Muscle of back (tissue), 13 donors: ENCODE results near the gene TMEM260. TPM values are rescaled to one million over a fixed set of nuclear protein-coding genes. Genes with fewer than 3 reads are reported as not detected.

Experiments
- DNase-seq, 3 donors: peaks; one replicate each; pipeline versions ENCODE4 v3.0.0 to v3.0.0-alpha.2; 2013
- long read RNA-seq, 9 donors: transcript quantifications; one replicate each; lab custom pipeline, GENCODE V29; 2026
- polyA plus RNA-seq, 10 donors: library from polyadenylated mRNA; unstranded; fragments of 120-200 nt; gene quantifications; one replicate each; pipeline ENCODE4 v1.2.1, GENCODE V29; 2013; ENCODE audit not compliant: insufficient read length in 10 of 10

Gene TMEM260
- polyA plus RNA-seq = 10 to 100 TPM in 9 of 10 donors, 1 to 10 TPM in 1; 9.7 to 15.9 (median 12.2) TPM
- long read RNA-seq, donor 1, full-length matches to known transcripts = 3 of 3 reads
- long read RNA-seq, donor 1, partial matches to known transcripts = 0 of 3 reads
- long read RNA-seq, donor 1, other reads (novel, unspliced or antisense) = 0 of 3 reads
- long read RNA-seq, donor 2 = 0 reads
- long read RNA-seq, donor 3 = 0 reads
- long read RNA-seq, donor 4, full-length matches to known transcripts = 1 of 1 reads
- long read RNA-seq, donor 4, partial matches to known transcripts = 0 of 1 reads
- long read RNA-seq, donor 4, other reads (novel, unspliced or antisense) = 0 of 1 reads
- long read RNA-seq, donor 5, full-length matches to known transcripts = 2 of 2 reads
- long read RNA-seq, donor 5, partial matches to known transcripts = 0 of 2 reads
- long read RNA-seq, donor 5, other reads (novel, unspliced or antisense) = 0 of 2 reads
- long read RNA-seq, donor 6 = 0 reads
- long read RNA-seq, donor 7, full-length matches to known transcripts = 3 of 3 reads
- long read RNA-seq, donor 7, partial matches to known transcripts = 0 of 3 reads
- long read RNA-seq, donor 7, other reads (novel, unspliced or antisense) = 0 of 3 reads
- long read RNA-seq, donor 8 = 0 reads
- long read RNA-seq, donor 9 = 0 reads

DNA sequence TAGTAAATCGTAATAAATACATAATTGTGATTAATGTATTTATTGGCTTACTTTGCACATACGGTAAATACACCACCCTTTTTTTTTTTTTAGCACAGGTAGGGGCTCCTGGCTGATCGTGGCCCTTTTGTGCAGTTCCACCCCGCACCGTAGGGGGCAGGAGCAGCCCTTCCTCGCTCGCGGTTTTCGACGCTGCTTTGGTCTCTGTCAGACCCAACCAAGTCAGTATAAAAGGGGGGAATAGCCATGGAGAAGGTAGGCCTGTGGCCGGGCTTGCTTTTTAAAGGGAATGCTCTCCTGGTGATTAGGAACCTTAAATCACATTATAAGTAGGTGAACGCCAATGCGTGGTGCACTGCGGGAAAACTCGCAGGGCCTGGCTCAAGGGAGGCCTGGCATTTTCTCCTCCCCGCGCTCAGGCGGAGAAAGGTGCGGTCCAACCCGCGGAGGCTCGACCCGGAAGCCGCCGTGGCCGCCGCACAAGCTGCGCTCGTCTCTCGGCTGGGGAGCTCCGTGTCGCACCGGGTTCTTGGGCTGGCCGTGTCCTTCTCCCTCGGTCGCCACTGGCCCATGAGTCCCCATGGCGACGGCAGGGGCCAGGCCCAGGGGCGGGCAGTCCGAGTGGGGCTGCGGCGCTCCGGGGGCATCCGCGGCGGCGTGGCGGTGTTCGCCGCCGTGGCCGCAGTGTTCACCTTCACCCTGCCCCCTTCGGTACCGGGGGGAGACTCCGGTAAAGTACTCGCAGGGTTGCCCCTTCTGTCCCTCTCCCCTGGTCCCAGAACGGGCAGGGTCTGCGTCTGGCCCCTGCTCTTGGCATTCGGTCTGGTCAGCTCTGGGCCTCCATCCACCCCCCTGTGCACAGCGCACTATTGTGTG, at the start of gene TMEM260:
Gene TMEM260 (plus strand): TSS at position 454 of the 876 bp plus-strand sequence. CDS start 117 bp downstream, at position 571.
- peak; percentile 88 to 97 (median 92) for DNase-seq

DNA sequence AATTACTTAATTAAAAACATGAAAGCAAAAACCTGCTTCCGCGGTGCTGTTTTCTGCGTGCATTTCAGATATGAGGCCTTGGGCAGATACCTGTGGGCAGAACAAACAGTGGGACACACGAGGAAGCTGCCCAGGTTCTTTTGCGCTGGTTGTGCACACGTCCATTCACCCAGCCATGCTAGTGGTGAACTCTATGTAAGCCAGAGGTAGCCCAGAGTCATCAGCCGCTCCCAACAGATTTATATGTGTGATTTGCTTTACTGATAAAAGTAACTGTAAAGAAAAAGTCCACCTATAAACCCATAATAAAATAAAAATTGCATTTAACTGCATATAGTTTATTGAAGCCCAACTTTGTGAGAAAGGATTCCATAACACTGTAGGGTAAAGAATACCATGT, 47.1 kb upstream of the TMEM260 start:
- DNase-seq = no peak

DNA sequence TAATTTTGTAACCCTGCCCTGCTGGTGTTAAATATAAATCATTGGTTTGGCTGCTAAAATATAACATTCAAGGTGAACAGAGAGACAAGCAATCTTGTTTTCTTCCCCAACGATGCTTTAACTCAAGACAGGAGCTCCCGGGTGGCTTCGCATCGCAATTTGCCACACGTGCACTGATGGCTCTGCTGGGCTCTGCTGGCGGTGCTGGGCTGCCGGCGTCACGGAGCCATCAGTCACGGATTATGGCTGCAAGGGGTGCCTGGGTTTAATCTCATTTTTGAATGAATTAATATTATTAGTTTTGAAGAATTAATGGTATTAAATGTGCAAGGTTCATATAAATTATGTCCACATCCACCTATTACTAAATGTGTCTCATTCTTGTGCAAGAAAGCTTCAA, 44.9 kb upstream of the TMEM260 start:
- no peak for DNase-seq

DNA sequence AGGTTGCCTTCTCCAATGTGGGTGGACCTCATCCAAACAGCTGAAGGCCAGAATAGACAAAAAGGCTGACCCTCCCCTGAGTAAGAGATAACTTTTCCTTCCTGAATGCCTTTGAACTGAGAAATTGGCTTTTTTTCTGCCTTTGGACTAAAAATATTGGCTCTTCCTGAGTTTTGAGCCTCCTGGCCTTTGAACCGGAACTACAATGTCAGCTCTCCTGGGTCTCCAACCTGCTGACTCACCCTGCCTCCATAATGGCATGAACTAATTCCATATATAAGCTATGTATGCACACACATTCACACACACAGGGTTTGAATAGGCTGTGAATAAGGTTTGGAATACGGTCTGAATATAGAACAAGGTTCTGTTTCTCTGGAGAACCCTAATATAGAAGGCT, 39.7 kb upstream of the TMEM260 start:
- DNase-seq = no peak

DNA sequence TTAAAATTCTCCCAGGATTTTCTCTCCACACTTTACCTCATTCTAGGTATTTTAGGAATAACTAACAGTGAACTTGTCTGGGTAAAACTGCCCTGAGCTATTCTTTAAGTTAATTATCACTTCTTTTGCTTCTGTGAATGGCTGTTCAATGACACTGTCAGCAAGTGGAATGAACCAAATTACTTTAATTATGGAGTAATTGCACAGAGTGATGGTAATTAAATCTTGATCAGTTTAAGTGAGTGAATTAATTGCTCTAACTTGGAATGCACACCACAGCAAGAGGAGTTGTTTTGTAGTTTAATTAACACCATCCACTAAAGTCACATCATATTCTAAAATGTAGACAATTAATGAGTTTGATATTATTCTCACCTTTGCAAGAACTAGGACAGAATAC, 36.2 kb upstream of the TMEM260 start:
- DNase-seq = no peak

DNA sequence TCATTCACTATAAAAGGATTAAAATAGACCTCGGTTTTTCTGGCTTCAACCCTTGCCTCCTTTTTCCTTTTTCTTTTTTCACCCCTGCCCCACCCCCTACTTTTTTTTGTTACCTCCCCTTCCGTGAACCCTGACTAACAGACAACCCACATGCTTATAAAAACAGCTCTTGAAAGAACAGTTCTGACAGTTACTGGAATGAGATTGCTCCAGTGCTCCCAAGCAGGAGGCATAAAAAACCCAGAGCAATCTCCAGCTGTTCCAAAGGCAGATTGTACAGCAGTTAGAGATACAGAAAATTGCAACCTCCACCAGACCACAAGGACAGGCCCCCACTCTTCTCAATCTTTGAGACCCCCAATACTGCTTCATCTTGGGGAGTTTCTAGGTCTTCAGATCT, 29.9 kb upstream of the TMEM260 start:
- DNase-seq = no peak

DNA sequence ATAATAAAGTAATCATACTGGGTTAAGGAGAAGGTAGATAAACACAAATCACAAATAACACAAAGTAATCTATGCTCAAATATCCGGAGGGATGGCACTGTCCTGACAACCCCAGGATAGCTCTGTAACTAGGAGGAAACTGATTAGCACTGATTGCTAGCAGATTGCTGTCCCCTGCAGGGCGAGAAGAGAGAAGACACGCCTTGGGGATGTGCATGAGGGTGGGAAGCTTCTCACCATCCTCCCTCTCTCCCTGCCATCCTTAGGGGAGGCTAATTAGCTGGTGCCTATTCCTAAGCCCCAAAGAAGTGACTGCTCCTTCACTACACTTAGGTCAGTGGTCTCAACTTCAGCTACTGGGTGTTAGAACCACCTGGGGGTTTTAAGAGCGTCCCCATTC, 27.0 kb upstream of the TMEM260 start:
- DNase-seq = no peak

DNA sequence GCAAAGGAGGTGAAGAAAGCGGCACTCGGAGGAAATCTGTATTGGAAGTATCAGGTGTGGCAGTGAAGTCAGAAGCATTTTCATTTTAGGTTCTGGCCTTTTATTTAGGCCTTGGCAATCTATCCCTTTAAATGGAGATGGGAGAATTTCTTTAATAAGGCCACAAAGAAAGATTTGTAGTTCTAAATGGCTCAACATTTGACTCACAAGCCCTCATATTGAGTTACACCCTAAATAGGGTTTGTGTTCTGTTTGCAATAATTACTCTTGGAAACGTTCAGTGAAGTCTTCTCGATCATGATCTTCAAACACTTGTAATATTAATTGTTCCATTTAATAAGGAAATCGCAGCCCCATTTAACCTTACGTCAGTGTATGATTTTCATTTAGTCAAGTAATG, 25.3 kb upstream of the TMEM260 start:
- DNase-seq = no peak

DNA sequence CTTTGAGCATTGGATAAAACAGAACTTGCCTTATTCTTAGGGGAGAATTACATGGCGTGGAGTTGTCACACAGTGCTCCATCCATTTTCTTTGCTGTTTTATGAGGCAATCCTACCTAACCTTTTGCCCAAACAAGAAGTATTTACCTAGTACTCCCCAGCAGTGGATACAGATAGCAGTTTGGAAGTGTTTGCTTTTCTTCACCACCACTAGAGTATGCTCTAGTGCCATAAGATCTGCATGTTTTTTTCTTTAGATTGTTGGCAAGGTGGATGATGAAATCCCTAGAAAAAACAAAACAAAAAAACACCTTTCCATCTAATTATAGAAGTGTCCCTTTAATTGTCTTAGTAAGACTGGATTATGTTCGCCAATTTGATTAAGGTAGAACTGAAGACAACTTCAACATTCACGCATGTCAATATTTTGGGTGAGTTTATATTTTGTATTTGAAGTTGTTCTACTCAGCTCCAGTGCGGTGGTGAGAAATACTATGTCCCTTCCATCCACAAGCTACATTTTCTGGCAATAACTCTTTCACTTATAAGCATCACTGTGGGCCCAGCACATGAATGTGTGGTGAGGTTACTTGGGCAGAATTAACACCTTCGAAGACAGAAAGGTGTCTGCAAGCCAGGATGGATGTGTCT, 23.6 kb upstream of the TMEM260 start:
- peak in 2 of 3 donors; percentile 3 to 19 for DNase-seq

DNA sequence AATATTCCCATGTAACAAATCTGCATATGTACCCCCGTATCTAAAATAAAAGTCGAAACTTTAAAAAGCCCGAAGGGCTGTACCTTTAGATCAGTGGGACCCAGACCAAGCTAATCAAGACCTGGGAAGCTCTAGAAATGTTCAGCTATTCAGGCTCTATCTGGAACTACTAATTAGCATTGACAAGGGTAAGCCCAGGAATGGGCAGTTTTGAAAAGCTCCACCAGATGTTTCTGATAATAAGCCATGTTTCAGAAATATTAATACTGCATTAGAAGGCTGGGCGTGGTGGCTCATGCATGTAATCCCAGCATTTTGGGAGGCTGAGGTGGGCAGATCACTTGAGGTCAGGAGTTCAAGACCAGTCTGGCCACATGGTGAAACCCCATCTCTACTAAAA, 20.4 kb upstream of the TMEM260 start:
- no peak for DNase-seq

DNA sequence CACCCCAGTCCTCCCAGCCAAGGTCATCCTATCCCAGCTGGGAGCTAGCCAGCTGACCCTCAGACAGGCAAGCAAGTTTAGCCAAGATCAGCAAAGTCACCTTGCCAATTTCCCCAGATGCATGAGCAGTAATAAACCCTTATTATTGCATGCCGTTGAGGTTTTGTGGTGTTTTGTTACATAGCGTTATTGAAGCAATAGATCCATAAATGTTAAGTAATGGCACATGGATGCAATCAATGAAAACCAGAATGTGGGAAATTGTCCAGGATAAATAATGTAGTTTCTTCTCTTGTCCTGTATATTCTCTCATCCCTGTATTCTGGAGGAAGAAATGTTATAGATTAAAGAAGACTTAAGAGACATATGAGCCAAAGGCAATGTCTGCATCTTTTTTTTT, 18.0 kb upstream of the TMEM260 start:
- DNase-seq = peak in 2 of 3 donors; percentile 24 to 41

DNA sequence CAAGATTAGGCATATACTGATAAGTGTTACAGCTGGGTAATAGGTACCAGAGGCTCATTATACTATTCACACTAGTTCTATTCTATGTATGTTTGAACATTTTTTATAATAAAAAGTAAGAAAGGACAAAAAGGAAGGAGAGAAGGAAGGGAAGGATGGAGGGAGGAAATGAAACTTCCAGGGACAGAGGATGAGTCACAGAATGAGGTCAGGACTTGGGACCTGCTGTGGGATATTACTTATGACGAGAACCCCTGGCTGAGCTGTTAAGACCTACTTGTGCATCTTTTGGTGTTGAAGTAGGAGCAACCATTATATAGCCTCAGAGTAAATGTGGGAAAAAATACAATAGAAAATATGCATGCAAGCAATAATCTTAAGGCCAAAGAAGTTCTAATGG, 16.7 kb upstream of the TMEM260 start:
- DNase-seq = no peak

DNA sequence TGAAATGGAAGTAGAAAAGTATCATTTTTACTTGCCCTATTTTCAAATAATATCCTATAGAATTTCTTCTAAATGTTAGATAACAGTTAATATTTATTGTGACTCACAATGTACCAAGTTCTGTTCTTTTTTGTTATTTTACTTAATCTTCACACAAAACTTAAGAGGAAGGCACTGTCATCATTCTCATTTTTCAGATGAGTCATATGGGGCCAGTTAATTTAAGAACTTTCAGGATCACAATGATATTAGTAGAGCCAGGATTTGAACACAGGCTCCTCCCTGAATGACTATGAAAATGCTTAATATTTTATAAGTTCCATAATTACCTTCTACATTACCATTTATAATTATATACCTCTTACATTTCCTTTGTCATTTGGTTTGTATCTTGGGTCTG, 10.4 kb upstream of the TMEM260 start:
- DNase-seq = no peak

DNA sequence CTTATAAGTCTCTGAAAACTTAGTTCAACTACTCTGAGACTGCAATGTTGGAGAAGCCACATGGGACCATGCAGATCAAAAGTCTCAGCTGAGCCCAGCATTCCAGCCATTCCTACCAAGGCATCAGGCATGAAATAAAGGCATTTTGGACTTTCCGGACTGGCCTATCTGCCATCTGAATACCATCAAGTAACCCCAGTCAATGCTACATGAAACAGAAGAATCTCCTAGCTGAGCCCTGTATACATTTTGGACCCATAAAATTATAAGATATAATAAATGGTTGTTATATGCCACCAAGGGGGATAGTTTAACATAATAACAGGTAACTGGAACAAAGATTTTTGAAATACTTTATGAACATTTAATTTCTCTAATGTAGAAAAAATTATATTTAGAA, 9.3 kb upstream of the TMEM260 start:
- no peak for DNase-seq

DNA sequence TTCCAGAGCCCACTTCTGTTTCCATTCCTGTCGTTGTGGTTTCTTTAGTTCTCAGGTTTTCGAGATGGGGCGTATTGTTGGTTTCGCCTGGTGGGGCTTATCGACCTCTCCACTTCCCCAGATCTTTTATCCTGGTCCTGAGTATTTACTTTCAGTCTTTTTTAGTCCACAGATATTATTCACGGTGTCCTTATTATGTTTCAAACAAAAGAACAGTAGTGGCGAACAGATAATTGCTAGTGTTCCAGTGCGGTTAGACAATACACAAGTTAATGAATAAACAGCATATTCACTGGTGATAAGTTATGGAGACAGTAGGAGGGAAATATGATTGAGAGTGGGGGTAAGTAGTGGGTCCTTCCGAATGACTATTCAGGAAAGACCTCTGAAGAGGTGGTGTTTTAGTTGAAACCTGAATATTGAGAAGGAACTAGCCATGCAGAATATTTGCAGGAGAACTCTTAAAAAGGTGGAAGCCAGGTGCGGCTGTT, 668 bp downstream of the TMEM260 start:
- DNase-seq = no peak

DNA sequence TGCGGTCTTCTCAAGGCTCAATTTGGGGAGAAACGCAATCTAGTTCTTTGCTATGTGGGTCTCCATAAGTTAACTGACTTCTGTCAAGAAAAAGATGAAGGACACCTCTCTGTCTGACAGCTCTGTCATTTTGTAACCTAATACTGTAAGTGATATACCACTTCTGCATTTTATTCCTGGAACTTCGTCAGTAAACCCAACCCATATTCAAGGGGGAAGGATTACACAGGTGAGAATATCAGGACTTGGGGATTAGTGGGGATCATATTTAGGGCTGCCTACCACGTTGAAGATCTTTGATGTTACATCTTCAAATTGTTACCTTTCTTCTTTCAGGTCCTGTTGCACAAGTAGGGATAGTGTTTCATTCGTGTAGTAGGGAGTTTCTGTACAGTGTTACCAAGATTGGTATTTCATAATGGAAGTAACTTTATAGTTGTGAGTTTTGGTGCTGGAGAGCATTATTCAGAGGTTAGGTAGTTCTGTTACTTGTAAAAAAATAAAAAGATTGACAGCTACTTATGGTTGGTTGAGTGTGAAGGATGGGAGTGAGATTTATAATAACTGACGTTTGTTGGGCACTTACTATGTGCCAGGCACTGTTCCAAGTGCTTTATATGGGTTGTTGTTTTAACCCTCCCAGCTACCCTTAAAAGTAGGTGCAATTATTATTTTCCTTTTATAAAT, 1.6 kb downstream of the TMEM260 start:
- DNase-seq = no peak

DNA sequence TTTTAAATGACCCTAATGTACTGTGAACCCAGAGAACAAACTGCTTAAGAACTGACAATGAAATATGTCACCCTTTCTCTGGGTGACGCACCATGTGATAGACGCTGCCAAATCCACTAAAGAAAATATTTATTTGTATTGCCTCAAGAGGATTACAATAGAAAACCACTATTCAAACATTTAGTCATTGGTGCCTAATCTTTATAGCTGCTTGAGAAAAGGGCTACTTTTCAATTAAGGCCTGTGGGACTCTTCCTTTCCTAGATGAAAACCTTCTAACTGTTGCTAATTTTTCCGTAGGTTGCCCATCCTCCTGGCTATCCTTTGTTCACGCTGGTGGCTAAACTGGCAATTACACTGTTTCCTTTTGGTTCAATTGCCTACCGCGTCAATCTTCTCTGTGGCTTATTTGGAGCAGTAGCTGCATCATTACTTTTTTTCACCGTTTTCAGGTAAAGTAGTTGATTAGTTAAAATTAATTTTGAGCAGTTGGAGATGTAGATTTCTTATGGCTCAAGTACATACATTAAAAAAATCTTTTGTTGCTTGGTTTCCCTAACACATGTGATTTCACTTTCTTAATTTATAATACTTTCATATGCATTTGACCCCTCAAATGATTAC, 6.0 kb downstream of the TMEM260 start:
- DNase-seq = no peak

DNA sequence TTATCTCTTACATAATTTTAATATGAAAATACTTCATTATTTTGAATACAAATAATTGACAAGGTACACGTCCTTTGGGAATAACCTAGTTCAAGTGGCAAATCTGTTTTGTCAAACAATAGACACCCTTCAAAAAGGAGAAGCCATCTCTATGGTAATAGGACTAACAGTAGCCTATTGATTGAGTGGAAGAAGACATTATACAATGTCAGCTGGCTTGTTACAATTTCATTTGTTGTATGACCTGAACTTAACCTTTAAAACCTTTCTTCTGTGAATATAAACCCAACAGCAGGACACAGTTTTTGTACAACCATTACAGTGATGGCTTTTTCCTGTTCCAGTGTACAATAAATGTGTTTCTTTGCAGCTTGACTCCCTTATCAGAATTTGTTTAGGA, 8.1 kb downstream of the TMEM260 start:
- no peak for DNase-seq

DNA sequence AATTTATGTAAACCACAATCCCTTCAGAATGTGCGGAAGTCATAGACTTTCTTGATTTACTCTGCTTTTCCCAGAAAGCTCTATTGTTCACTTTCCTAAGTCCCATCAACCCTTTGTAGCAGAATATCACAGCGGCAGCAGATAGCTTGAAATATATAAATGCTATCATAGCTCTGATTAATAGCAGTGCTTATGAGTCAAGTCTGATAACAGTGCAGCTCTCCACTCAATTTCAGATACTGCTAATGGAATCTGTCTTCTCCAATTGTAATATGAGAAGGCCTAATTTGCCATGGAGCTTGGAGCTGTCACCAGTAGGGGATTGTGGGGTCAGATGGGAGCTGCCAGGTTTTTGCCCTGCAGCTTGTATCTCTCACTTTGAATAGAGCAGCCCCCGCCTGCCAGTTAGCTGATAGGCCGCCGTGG, 10.9 kb downstream of the TMEM260 start:
- DNase-seq = peak; percentile 6 to 22 (median 6)

DNA sequence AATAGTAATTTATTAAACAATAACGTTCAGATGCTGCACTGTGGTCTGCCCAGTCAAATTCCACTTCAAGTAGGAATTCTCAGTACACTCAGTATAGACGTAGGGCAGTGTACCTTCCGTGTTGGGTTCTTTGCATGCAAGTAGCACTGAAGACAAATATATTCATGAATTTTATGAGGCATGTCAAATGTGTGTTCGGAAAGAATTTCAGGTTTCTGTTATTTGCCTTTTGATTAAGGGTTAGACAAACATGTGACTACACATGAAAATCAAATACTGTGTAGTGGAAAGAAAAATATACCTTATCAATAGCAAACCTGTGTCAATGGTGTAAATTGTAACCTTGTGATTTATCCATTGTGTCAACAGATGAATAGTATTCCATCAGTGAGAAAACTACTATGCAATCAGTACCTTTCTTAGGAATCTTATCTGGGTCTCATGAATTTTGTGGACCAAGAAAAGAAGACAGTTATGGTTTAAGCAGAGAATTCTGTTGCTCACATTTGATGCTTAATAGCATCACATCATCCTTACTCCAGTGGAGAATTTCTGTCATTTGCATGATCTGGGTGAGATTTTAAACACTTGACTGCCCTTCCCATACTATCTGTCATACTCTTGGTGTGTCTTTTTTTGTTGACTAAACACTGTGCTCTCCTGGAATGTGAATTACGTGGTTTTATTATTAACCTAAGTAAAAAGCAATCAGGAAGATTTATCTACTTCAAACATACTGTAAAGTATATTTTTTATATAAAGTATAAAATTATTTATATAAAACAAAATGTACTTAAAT, 13.3 kb downstream of the TMEM260 start:
- no peak for DNase-seq
